ENCODE results near the gene BMPR1A. TPM values are rescaled to one million over a fixed set of nuclear protein-coding genes. Genes with fewer than 3 reads are reported as not detected.
"Not testable (repeated sequence)": the region's sequence is repeated elsewhere in the genome, so short reads cannot be mapped to it uniquely, and the experiment has no call there.

Gene BMPR1A
- total RNA-seq, 2 experiments from 2014 or later, result 10.8 to 13.6 TPM

- no peaks in the 10 kb centered on the region for H3K4me1 Mint-ChIP-seq (ENCODE audit: low read depth)
- no peaks in the 10 kb centered on the region for H3K9me3 Mint-ChIP-seq
- H3K36me3 Mint-ChIP-seq, result no peaks in the 10 kb centered on the region
- no peak overlapping the region for H3K4me3 Mint-ChIP-seq
- no peaks in the 10 kb centered on the region for H3K27me3 Mint-ChIP-seq
- intact Hi-C loops (cut with micrococcal nuclease), result no loop called here
- ChIA-PET POLR2A (no interaction called here), CTCF (no interaction called here)
- DNase-seq, result no peak
- H3K27ac Mint-ChIP-seq, result no peak overlapping the region
These were observed 106.0 kb downstream of the BMPR1A start for GRCh38 chr10:86862373-86862772.

GRCh38 chr10:86862786-86863483 lies 106.5 kb downstream of the BMPR1A start:
- POLR2A ChIA-PET, result no interaction called here
- no peaks in the 10 kb centered on the region for H3K4me1 Mint-ChIP-seq (ENCODE audit: low read depth)
- CTCF ChIA-PET, result no interaction called here
- no peak overlapping the region for H3K27ac Mint-ChIP-seq
- no peak overlapping the region for H3K4me3 Mint-ChIP-seq
- H3K36me3 Mint-ChIP-seq, result no peaks in the 10 kb centered on the region
- DNase-seq, result no peak
- H3K27me3 Mint-ChIP-seq, result no peaks in the 10 kb centered on the region
- intact Hi-C loops (cut with micrococcal nuclease), result no loop called here
- no peaks in the 10 kb centered on the region for H3K9me3 Mint-ChIP-seq

GRCh38 chr10:86863484-86863842 lies 107.0 kb downstream of the BMPR1A start:
- ChIA-PET CTCF (interaction anchor here (0.6 to 0.8 kb wide), 2 partner anchors 11 to 76 kb away, joined by 3 to 5 read pairs; no protein-coding TSS in a partner anchor), POLR2A (no interaction called here)
- Mint-ChIP-seq H3K36me3 (no peaks in the 10 kb centered on the region), H3K4me1 (ENCODE audit: low read depth) (no peaks in the 10 kb centered on the region), H3K27me3 (no peaks in the 10 kb centered on the region), H3K4me3 (no peak overlapping the region), H3K27ac (no peak overlapping the region), H3K9me3 (no peaks in the 10 kb centered on the region)
- DNase-seq, result no peak
- intact Hi-C loops (cut with micrococcal nuclease), result no loop called here

GRCh38 chr10:86865011-86865811 lies 108.8 kb downstream of the BMPR1A start:
- intact Hi-C loops (cut with micrococcal nuclease); CTCF ChIA-PET; H3K9me3 Mint-ChIP-seq; H3K27me3 Mint-ChIP-seq; H3K27ac Mint-ChIP-seq; H3K4me1 Mint-ChIP-seq (ENCODE audit: low read depth); H3K36me3 Mint-ChIP-seq; DNase-seq; H3K4me3 Mint-ChIP-seq; POLR2A ChIA-PET: not testable (repeated sequence)

GRCh38 chr10:86867149-86867548 lies 110.7 kb downstream of the BMPR1A start:
- H3K27ac Mint-ChIP-seq, result no peak overlapping the region
- intact Hi-C loops (cut with micrococcal nuclease), result no loop called here
- no peak overlapping the region for H3K4me3 Mint-ChIP-seq
- no peaks in the 10 kb centered on the region for H3K4me1 Mint-ChIP-seq (ENCODE audit: low read depth)
- CTCF ChIA-PET, result no interaction called here
- POLR2A ChIA-PET, result no interaction called here
- no peak for DNase-seq
- H3K9me3 Mint-ChIP-seq, result no peaks in the 10 kb centered on the region
- H3K36me3 Mint-ChIP-seq, result no peaks in the 10 kb centered on the region
- H3K27me3 Mint-ChIP-seq, result no peaks in the 10 kb centered on the region

GRCh38 chr10:86868353-86868752 lies 111.9 kb downstream of the BMPR1A start:
- DNase-seq, result no peak
- ChIA-PET POLR2A (no interaction called here), CTCF (no interaction called here)
- Mint-ChIP-seq H3K4me1 (ENCODE audit: low read depth) (no peaks in the 10 kb centered on the region), H3K9me3 (no peaks in the 10 kb centered on the region), H3K27ac (no peak overlapping the region), H3K36me3 (no peaks in the 10 kb centered on the region), H3K4me3 (no peak overlapping the region), H3K27me3 (no peaks in the 10 kb centered on the region)
- intact Hi-C loops (cut with micrococcal nuclease), result no loop called here

- no peaks in the 10 kb centered on the region for H3K4me1 Mint-ChIP-seq (ENCODE audit: low read depth)
- no peak overlapping the region for H3K27ac Mint-ChIP-seq
- no peak for DNase-seq
- intact Hi-C loops (cut with micrococcal nuclease), result no loop called here
- CTCF ChIA-PET, result no interaction called here
- H3K36me3 Mint-ChIP-seq, result no peaks in the 10 kb centered on the region
- POLR2A ChIA-PET, result no interaction called here
- no peak overlapping the region for H3K4me3 Mint-ChIP-seq
- H3K9me3 Mint-ChIP-seq, result no peaks in the 10 kb centered on the region
- H3K27me3 Mint-ChIP-seq, result no peaks in the 10 kb centered on the region
These were observed 114.3 kb downstream of the BMPR1A start for GRCh38 chr10:86870679-86871078.

- Mint-ChIP-seq H3K4me3 (no peak overlapping the region), H3K4me1 (ENCODE audit: low read depth) (no peaks in the 10 kb centered on the region), H3K27ac (no peak overlapping the region), H3K27me3 (no peaks in the 10 kb centered on the region), H3K9me3 (no peaks in the 10 kb centered on the region), H3K36me3 (peaks cover 2% of the 10 kb centered on the region)
- intact Hi-C loops (cut with micrococcal nuclease), result no loop called here
- ChIA-PET POLR2A (no interaction called here), CTCF (no interaction called here)
- no peak for DNase-seq
These were observed 115.3 kb downstream of the BMPR1A start for GRCh38 chr10:86871563-86872183.

GRCh38 chr10:86872757-86873156 lies 116.3 kb downstream of the BMPR1A start:
- Mint-ChIP-seq H3K9me3 (no peaks in the 10 kb centered on the region), H3K4me3 (no peak overlapping the region), H3K36me3 (peaks cover 2% of the 10 kb centered on the region), H3K27me3 (no peaks in the 10 kb centered on the region), H3K4me1 (ENCODE audit: low read depth) (no peaks in the 10 kb centered on the region), H3K27ac (no peak overlapping the region)
- ChIA-PET CTCF (interaction anchor here (0.7 kb wide), 1 partner anchor 182 kb away, joined by 3 read pairs; no protein-coding TSS in a partner anchor), POLR2A (no interaction called here)
- intact Hi-C loops (cut with micrococcal nuclease), result no loop called here
- DNase-seq, result no peak

- H3K27ac Mint-ChIP-seq, result no peak overlapping the region
- H3K4me3 Mint-ChIP-seq, result no peak overlapping the region
- ChIA-PET POLR2A (no interaction called here), CTCF (no interaction called here)
- intact Hi-C loops (cut with micrococcal nuclease), result no loop called here
- no peaks in the 10 kb centered on the region for H3K9me3 Mint-ChIP-seq
- H3K36me3 Mint-ChIP-seq, result peaks cover 2% of the 10 kb centered on the region
- DNase-seq, result no peak
- H3K4me1 Mint-ChIP-seq (ENCODE audit: low read depth), result no peaks in the 10 kb centered on the region
- no peaks in the 10 kb centered on the region for H3K27me3 Mint-ChIP-seq
These were observed 120.3 kb downstream of the BMPR1A start for GRCh38 chr10:86876748-86877147.

GRCh38 chr10:86878983-86879713 lies 122.7 kb downstream of the BMPR1A start:
- intact Hi-C loops (cut with micrococcal nuclease), result loop anchor here (1.0 kb wide), 1 partner anchor 19 kb away; no protein-coding TSS in a partner anchor
- POLR2A ChIA-PET, result no interaction called here
- Mint-ChIP-seq H3K36me3 (peaks cover 2% of the 10 kb centered on the region), H3K4me3 (no peak overlapping the region), H3K9me3 (no peaks in the 10 kb centered on the region), H3K27me3 (no peaks in the 10 kb centered on the region), H3K4me1 (ENCODE audit: low read depth) (no peaks in the 10 kb centered on the region), H3K27ac (no peak overlapping the region)
- CTCF ChIA-PET, result no interaction called here
- no peak for DNase-seq

GRCh38 chr10:86880971-86881370 lies 124.6 kb downstream of the BMPR1A start:
- ChIA-PET CTCF (no interaction called here), POLR2A (no interaction called here)
- Mint-ChIP-seq H3K36me3 (peaks cover 2% of the 10 kb centered on the region), H3K4me1 (ENCODE audit: low read depth) (no peaks in the 10 kb centered on the region), H3K27ac (no peak overlapping the region), H3K27me3 (no peaks in the 10 kb centered on the region), H3K9me3 (no peaks in the 10 kb centered on the region), H3K4me3 (no peak overlapping the region)
- intact Hi-C loops (cut with micrococcal nuclease), result no loop called here
- DNase-seq, result no peak
